Measurements from ENCODE around the gene MCOLN2. TPM values are rescaled to one million over a fixed set of nuclear protein-coding genes. Genes with fewer than 3 reads are reported as not detected.

The MCOLN2 gene
- total and polyA plus RNA-seq, 4 donors = 0.16 to 0.28 (median 0.25) TPM; not detected in 1

- H3K4me3 ChIP-seq (ENCODE audit: low read depth in 1 of 3, low read length in 3 of 3) = no peak overlapping the region
- WGBS = 81% methylated on average over 1 of the region's 1 CpG
- no peak for DNase-seq (ENCODE audit: low spot score)
- TF ChIP-seq TAF1 (conservative IDR thresholded peaks at IDR 0.05) (no peak), JUND (IDR thresholded peaks at IDR 0.05) (no peak), ZBTB33 (IDR thresholded peaks at IDR 0.05) (no peak), HNF4A (conservative IDR thresholded peaks at IDR 0.05) (no peak), RAD21 (IDR thresholded peaks at IDR 0.05) (no peak)
- TF ChIP-seq, protein P1, sequence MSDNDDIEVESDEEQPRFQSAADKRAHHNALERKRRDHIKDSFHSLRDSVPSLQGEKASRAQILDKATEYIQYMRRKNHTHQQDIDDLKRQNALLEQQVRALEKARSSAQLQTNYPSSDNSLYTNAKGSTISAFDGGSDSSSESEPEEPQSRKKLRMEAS (IDR thresholded peaks at IDR 0.05) = no peak
- H3K36me3 ChIP-seq (ENCODE audit: control insufficient read depth in 4 of 4, insufficient read depth in 3 of 4, low read depth in 1 of 4, low read length in 3 of 4) = no peaks in the 10 kb centered on the region
- H3K9ac ChIP-seq (ENCODE audit: low read depth in 1 of 2, low read length in 2 of 2) = no peak overlapping the region
- H3K4me1 ChIP-seq (ENCODE audit: control insufficient read depth in 4 of 4, insufficient read depth in 4 of 4, low read length in 3 of 4) = no peaks in the 10 kb centered on the region
- H3K27ac ChIP-seq (ENCODE audit: low read depth in 1 of 2, low read length in 2 of 2) = no peak overlapping the region
- H3K9me3 ChIP-seq (ENCODE audit: control insufficient read depth in 4 of 4, low read length in 3 of 4) = no peaks in the 10 kb centered on the region
- H3K27me3 ChIP-seq (ENCODE audit: control insufficient read depth in 4 of 4, insufficient read depth in 4 of 4, low read length in 3 of 4) = no peaks in the 10 kb centered on the region
Measured at GRCh38 chr1:84972377-84972987, 24.4 kb downstream of the MCOLN2 start.

GRCh38 chr1:84971957-84972356, 25.0 kb downstream of the MCOLN2 start:
- 80% methylated on average over 2 of the region's 2 CpGs for WGBS
- no peak for TF ChIP-seq HNF4G (IDR thresholded peaks at IDR 0.05)
- TF ChIP-seq REST (IDR thresholded peaks at IDR 0.05) = no peak
- TF ChIP-seq JUND (IDR thresholded peaks at IDR 0.05) = no peak
- TF ChIP-seq YY1 (IDR thresholded peaks at IDR 0.05) = no peak
- TF ChIP-seq ATF3 (IDR thresholded peaks at IDR 0.05) = no peak
- TF ChIP-seq NR2F2 (IDR thresholded peaks at IDR 0.05) = no peak
- no peak for TF ChIP-seq FOXA1 (IDR thresholded peaks at IDR 0.05)
- TF ChIP-seq TAF1 (conservative IDR thresholded peaks at IDR 0.05) = no peak
- no peak for TF ChIP-seq FOXA2 (IDR thresholded peaks at IDR 0.05)
- TF ChIP-seq, protein P1 (IDR thresholded peaks at IDR 0.05) = no peak
- no peak for TF ChIP-seq ZBTB33 (IDR thresholded peaks at IDR 0.05)
- TF ChIP-seq HNF4A (conservative IDR thresholded peaks at IDR 0.05) = no peak
- no peak overlapping the region for H3K27ac ChIP-seq (ENCODE audit: low read depth in 1 of 2, low read length in 2 of 2)

More at GRCh38 chr1:84971957-84972356, 25.0 kb downstream of the MCOLN2 start:
- no peak for DNase-seq (ENCODE audit: low spot score)
- no peak overlapping the region for H3K9ac ChIP-seq (ENCODE audit: low read depth in 1 of 2, low read length in 2 of 2)
- no peaks in the 10 kb centered on the region for H3K36me3 ChIP-seq (ENCODE audit: control insufficient read depth in 4 of 4, insufficient read depth in 3 of 4, low read depth in 1 of 4, low read length in 3 of 4)
- no peaks in the 10 kb centered on the region for H3K9me3 ChIP-seq (ENCODE audit: control insufficient read depth in 4 of 4, low read length in 3 of 4)
- H3K4me1 ChIP-seq (ENCODE audit: control insufficient read depth in 4 of 4, insufficient read depth in 4 of 4, low read length in 3 of 4) = no peaks in the 10 kb centered on the region
- H3K4me3 ChIP-seq (ENCODE audit: low read depth in 1 of 3, low read length in 3 of 3) = no peak overlapping the region
- H3K27me3 ChIP-seq (ENCODE audit: control insufficient read depth in 4 of 4, insufficient read depth in 4 of 4, low read length in 3 of 4) = no peaks in the 10 kb centered on the region
